IPS DF 4.7 (cell line): ENCODE results near the gene DAZL.

Source experiments
- DNase-seq: peaks from one replicate; pipeline ENCODE4 v3.0.0-alpha.2; 2013; ENCODE audit warnings: low spot score; ENCODE audit errors: extremely low read depth

DAZL gene

GRCh38 chr3:16546186-16547010 is 58.8 kb downstream of the DAZL start:
- no peak for DNase-seq

DNA sequence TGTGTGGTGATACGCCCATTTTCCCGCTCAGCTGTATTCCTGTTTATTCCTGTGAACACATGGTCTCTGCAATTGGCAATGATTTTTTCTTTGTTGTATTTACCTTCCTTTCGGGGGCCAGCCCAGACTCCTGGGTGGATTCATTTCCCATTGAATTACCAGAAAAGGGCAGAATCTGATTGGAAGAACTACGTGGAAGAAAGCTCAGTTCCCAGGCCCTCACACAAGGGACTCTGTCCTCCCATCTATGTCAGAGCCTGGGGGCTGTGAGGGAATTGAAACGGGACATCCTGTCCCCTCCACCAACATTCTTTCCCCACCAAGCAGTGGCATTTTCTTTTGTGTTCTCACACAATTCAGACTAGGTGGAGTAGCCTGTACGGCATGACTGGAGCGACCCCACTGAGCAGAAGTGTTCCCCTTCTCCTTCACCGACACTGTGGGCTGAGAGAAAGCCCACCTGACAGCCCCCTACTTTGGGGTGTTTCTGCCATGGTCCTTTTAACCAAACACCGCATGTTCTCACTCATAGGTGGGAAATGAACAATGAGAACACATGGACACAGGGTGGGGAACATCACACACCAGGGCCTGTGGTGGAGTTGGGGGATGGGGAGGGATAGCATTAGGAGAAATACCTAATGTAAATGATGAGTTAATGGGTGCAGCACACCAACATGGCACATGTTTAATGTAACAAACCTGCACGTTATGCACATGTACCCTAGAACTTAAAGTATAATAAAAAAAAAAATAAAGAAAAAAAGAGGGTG is 59.6 kb downstream of the DAZL start:
- DNase-seq, result no peak

DNA sequence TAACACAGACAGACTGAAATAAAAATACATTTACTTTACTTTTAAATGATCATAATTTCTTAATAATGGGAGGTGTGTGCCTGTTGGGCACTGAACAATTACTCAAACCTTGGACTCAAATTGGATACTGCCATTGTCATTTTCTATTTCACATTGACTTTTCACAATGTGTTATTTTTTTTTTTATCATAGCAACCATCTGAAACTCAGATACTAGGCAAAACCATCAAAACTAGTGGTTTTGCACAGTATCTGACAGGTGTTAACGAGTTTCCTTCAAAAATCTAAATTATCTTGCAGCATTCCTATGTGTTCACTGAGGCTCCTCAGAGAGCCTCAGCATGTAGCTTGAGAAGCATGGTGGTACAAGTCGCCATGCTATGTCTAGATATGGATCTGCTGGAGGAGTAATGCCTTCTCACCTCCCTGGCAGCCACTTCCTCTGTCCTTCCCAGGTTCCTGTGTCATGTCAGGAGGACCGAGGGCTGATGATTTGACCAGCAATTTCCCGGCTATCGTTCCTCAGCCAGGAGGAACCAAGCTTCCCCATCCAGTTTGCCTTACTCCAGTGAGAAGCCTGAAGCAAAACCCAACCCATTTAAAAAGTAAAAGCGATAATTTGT is 61.9 kb downstream of the DAZL start:
- no peak for DNase-seq

- no peak for DNase-seq
Measured at GRCh38 chr3:16538507-16538906, 66.7 kb downstream of the DAZL start.

DNA sequence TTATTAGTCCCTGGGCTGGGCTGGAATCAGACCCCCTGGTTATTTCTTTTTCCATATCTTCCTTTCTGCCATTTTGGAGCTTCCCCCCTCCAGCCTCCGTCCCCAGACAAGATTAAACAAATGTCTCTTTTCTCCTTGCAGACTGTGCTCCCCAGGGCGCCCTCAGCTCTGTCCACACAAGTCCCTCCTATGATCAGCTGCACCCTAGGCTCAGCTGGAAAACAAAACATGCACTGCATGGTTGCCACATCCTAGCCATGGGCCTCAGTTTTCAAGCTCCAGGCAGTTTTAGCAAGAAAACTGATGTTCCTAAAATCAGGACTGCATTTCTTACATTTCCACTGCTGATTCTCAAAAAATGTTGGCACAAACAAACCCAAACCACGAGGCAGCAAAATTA is 68.2 kb downstream of the DAZL start:
- no peak for DNase-seq
